ENCODE results near the gene NKAPD1.
"Not testable (repeated sequence)": the region's sequence is repeated elsewhere in the genome, so short reads cannot be mapped to it uniquely, and the experiment has no call there.

NKAPD1 gene

DNA sequence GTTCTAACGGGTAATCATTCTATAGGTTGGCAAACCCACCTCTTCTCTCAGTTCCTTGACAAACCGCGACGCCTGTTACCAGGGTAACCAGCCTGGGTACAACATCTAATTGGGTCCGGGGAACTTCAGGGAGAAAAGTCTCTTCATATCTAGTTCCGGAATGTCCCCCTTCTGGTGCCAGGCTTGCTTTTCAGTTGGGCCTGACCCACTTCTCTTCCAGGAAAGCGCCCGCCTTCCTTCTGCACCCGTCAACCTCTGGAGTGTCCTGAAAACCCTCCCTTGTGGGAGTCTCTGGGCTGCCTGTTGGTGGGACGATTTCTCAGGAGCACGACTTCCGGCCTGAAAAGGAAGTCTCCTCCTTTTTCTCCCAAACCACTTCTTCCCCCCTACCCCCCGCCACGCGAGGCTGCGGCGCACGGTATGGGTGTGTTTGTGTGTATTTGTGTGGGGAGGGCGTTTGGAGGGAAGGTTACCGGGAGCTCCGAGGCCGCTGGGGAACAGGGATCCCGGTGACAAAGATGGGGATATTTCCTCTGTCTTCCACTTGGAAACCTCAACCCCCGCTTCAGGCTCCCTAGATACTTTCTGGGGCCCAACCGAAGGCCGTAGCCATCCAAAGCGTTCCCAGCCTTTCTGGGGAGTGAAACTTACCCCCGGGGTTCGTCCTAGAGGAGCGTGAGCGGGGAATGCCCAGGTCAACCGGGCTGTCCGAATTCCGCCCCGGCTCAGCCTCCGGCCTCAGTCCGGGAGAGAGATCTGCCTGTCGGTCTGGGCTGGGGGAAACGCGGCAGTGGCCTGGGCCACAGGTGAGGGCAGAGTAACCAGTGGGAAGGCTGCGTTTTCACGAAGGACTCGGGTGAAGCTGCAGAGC, at the start of gene NKAPD1, which contains the start of gene PIH1D2:
Gene NKAPD1, plus strand, starts transcription at position 359 of the 871 bp plus-strand sequence. CDS start 1,276 bp downstream, outside the sequence.
Gene PIH1D2, minus strand, starts transcription at position 77 of the 871 bp plus-strand sequence. CDS start 843 bp downstream, outside the sequence.
- peak; percentile 89 to 96 for DNase-seq

DNA sequence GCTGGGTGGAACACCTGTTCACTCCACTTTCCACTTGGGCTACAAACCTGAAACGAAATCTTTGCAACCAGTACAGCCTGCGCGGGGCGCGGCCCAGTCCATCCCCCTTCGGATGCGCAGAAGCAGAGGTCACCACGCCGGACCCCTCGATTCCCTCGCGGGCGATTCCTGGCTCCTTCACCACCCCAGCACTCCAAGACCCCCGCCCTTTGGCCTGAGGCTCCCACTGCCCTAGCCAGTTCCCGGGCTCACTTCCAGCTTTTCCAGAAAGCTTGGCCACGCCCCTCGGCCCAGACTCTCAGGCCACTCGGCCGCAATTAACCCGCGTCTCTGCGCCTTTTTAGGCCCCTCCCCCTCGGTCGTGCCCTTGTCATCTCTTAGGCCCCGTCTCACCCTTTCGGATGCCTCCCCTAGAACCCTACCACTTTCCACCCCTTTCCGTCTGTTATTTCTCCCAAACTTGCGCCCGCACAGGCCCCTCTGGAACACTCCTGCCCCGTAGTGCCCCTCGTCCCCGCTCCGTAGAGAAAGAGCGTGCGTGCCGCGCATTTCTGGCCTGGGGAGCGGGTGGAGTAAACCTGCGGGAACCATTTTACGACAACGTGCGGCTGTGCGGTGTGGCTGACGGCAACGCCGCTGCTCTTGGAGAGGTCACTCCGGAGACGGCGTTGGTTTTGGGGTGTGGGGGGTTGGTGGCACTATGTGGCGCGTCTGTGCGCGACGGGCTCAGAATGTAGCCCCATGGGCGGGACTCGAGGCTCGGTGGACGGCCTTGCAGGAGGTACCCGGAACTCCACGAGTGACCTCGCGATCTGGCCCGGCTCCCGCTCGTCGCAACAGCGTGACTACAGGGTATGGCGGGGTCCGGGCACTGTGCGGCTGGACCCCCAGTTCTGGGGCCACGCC, 49.1 kb upstream of the NKAPD1 start, which contains the start of gene DLAT:
Gene DLAT, plus strand, starts transcription at position 636 of the 906 bp plus-strand sequence. Its CDS starts 65 bp downstream, at position 701.
- DNase-seq = peak; percentile 77 to 91

DNA sequence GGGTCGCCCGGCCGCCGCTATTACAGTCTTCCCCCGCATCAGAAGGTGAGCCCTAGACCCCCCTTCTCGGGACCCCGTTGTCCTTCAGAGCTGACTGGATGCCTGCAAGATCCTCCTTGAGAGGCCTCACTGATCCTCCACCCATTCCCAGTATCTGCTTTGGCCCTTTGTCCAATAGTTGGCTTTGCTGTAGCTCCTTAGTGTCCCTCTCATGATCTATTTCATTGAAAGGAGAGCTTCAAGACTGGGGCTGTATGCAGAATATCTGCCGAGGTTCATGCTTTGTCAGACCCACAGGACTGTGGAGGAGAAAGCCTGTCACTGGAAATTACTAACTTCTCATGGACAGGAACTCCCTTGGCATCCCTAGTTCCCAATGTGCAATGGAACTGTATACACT, 48.4 kb upstream of the NKAPD1 start:
- peak in 1 of 2 experiments; percentile 27 for DNase-seq

DNA sequence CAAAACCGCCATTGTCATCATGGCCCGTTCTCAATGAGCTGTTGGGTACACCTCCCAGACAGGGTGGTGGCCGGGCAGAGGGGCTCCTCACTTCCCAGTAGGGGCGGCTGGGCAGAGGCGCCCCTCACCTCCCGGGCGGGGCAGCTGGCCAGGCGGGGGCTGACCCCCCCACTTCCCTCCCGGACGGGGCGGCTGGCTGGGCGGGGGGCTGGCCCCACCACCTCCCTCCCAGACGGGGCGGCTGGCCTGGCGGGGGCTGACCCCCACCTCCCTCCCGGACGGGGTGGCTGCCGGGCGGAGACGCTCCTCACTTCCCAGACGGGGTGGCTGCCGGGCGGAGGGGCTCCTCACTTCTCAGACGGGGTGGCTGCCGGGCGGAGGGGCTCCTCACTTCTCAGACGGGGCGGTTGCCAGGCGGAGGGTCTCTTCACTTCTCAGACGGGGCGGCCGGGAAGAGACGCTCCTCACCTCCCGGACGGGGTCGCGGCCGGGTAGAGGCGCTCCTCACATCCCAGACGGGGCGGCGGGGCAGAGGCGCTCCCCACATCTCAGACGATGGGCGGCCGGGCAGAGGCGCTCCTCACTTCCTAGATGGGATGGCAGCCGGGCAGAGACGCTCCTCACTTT, 47.2 kb upstream of the NKAPD1 start:
- DNase-seq = not testable (repeated sequence)

DNA sequence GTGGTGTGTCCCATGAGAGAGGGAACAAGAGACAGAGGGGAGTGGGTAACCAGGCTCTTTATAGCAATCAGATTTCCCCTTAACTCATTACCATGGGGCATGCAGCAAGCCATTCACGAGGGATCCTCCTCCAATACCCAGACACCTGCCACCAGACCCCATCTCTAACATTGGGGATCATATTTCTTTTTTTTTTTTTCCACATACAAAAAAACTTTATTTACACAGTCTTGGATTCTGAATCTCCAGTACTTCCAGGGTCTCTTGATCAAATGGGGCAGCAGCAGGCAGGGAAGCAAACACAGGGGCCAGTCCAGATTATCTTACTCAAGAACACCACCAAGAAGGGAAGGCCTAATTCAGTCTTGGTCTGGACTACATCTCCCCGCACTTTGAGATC, 44.6 kb upstream of the NKAPD1 start:
- no peak for DNase-seq

- DNase-seq = no peak
Observed at GRCh38 chr11:112033902-112034301, 40.2 kb upstream of the NKAPD1 start.

GRCh38 chr11:112037527-112037926, 36.6 kb upstream of the NKAPD1 start:
- no peak for DNase-seq

- DNase-seq = peak; percentile 71 to 72
Observed at GRCh38 chr11:112042161-112042960, 31.7 kb upstream of the NKAPD1 start.

DNA sequence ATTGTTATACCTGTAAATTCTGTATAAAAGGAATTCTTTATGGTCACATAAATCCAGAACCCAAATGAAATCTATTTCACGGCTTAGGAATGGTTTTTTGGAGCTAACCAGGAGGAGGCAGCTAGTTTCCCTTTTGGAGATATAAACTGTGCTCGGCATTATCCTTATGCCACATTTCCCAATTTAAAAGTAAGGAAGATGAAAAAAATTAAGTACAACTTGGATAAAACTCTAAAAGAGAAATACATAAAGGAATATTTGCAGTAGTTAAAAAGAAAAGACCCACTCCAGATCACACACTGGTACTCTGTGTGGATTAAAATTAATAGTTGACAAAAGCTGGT, 31.2 kb upstream of the NKAPD1 start:
- DNase-seq = no peak

- no peak for DNase-seq
Observed at GRCh38 chr11:112044961-112045360, 29.1 kb upstream of the NKAPD1 start.

DNA sequence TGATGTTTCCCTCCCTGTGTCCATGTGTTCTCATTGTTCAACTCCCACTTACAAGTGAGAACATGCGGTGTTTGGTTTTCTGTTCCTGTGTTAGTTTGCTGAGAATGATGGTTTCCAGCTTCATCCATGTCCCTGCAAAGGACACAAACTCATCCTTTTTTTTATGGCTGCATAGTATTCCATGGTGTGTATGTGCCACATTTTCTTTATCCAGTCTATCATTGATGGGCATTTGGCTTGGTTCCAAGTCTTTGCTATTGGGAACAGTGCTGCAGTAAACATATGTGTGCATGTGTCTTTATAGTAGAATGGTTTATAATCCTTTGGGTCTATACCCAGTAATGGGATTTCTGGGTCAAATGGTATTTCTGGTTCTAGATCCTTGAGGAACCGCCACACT, 27.5 kb upstream of the NKAPD1 start:
- not testable (repeated sequence) for DNase-seq

DNA sequence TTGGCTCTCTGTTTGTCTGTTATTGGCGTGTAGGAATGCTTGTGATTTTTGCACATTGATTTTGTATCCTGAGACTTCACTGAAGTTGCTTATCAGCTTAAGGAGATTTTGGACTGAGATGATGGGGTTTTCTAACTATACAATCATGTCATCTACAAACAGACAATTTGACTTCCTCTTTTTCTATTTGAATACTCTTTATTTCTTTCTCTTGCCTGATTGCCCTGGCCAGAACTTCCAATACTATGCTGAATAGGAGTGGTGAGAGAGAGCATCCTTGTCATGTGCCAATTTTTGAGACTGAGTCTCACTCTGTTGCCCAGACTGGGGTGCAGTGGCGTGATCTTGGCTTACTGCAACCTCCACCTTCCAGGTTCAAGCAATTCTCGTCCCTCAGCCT, 25.8 kb upstream of the NKAPD1 start:
- not testable (repeated sequence) for DNase-seq

DNA sequence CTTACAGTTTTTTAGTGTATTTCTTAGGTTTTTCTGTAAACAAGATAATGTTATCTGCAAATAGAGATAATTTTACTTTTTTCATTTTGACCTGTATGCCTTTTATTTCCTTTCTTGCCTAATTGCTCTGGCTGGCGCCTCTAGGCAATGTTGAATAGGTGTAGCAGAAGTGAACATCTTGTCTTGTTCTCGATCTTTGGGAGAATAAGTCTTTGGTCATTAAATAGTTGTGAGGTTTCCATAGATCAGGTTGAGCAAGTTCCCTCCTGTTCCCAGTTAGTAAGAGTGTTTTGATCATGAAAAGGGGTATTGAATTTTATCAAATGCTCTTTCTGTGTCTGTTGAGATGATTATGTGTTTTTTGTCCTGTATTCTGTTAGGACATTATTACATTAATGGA, 24.3 kb upstream of the NKAPD1 start:
- no peak for DNase-seq

DNA sequence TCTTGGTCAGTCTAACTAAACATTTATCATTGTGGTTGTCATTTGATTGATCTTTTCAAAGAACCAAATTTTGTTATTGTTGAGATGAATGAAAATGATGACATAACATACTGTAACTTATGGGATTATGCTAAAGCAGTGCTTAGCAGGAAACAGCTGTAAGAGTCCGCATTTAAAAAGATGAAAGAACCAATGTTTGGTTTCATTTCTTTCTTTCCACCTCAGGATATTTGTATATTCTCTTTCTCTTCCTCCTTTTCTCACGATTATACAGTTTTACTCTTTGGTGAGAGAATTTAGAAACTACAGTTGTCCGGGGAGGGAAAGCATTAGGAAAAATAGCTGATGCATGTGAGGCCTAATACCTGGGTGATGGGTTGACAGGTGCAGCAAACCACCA, 23.4 kb upstream of the NKAPD1 start:
- no peak for DNase-seq

GRCh38 chr11:112051768-112052167, 22.3 kb upstream of the NKAPD1 start:
- DNase-seq = no peak

GRCh38 chr11:112057170-112057569, 16.9 kb upstream of the NKAPD1 start:
- DNase-seq = no peak

DNA sequence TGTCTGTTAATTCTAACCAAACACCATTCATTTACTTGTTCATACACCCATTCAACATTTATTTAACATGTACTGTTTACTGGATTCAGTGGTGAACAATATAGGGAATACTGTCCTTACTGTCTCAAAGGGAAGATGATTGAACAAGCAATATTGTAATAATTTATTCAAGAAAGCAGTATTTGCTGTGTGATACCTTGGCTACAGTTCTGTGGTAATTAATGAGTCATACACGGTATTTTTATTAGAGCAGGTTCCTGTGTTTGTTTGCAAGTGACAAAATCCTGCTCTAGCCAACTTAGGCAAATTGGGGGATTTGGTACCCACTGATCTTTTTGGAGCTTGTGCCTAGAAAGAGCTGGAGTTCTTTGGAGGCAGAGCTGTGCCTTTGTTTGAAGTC, 16.0 kb upstream of the NKAPD1 start:
- DNase-seq = no peak

- no peak for DNase-seq
Observed at GRCh38 chr11:112062923-112063322, 11.2 kb upstream of the NKAPD1 start.

- no peak for DNase-seq
Observed at GRCh38 chr11:112082729-112083128, 8.6 kb downstream of the NKAPD1 start.

DNA sequence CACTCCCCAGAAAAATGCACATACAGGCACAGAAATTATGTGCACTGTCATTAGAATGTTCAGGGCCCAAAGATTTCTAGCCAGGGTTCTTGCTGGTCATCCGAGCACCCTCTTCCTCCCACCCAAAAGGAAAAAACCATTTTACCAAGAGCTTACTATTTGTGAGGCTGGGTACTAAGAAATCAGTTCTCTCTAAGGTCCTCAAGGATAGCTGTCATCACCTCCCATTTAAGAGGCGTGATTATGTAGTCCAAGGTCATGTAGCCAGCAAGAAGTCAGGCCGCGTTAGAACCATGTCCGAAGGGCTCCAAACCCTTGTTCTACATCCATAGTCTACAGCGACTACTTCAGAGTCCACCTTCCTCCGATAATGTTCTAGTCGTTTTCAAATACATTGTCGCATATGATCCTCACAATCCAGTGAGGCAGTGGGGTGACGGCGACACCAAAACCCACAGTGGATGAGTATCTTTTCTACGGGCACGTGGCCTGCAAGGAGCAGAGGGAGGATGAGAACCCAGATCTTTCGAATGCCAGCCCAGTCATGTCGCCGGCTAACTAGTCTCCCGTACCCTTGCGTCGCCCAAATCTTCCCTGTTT, 11.8 kb downstream of the NKAPD1 start:
- peak; percentile 43 to 49 for DNase-seq

DNA sequence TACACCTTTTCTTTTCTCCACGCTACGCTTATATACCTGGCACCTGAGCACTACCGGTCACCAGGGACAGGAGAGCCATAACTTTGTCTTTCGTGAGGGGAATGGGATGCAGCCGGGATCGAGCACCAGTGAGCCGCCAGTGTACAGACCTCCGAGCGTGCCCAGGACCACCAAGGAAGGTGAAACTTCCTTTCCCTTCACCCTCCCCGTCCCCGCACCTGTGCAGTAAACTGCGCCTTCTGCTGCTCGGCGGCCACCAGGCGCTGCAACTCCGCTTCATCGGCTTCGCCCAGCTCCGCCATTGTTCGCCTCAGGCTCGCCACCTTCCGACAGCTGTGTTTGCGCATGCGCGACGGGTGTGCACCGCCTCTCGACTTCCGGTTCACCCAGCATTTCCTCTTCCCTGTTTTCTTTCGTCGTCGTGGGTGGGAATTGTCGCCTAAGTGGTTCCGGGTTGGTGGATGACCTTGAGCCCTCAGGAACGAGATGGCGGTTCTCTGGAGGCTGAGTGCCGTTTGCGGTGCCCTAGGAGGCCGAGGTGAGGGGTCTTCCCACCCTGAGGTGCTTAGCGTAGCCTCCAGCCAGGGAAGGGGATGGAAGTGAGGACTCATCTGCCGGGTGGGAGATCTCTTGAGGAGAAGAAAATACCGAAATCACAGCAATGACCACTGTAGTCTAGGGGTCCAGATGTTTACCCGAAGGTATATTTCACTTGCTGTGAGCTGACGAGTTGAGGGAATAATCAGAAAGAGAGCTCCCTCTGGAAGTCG, 12.5 kb downstream of the NKAPD1 start, which contains the start of the genes SDHD and TIMM8B:
Gene SDHD, plus strand, starts transcription at position 452 of the 770 bp plus-strand sequence. Its CDS starts 35 bp downstream, at position 487.
Gene TIMM8B, minus strand, starts transcription at position 335 of the 770 bp plus-strand sequence. Its CDS starts 33 bp downstream, at position 302.
- peak; percentile 97 to 98 for DNase-seq
